ENCODE measurements around the gene CFAP69. TPM values are rescaled to one million over a fixed set of nuclear protein-coding genes. Genes with fewer than 3 reads are reported as not detected.
"Not testable (repeated sequence)": the region's sequence is repeated elsewhere in the genome, so short reads cannot be mapped to it uniquely, and the experiment has no call there.

Gene CFAP69
- total RNA-seq, 2 donors from 2014 or later: 3.8 to 14.0 TPM

DNA sequence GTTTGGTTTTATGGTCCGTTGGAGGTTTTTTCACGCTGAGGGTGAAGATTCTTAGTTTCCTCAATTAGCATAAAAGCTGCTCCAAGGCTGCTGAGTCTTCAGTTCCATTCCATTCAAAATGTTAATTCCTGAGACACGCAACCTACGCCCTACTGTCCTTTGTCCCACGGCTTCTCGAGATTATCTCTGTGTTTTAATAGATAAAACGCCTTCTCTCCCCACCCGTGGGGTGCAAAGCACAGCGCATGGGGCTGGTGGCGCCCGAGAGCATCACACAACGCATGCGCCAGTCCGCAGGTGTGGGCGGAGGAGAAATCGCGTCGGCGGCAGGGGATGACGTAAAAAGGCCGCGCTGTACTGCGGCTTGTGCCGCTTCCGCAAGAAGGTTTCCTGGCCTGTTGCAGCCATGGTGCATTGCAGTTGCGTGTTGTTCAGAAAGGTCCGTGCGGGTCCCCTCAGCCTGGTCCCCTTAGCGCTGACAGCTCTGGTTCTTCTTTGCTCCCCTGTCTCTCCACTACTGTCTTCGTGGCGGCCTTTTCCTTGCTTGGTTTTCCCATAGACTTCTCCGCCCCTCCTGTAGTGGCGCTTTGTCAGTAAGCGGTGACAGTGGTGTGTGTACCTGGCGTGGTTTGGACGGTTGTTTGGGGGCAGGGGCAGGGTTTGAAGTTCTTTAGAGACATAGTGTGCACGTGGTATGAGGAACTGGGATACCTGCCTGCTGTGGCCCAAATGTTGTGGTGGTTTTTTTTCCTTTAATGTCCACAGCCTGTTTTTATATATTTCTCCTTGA lies 101.6 kb downstream of the CFAP69 start, which contains the start of gene GTPBP10:
TSS of gene GTPBP10 (plus strand) at position 381 of the 790 bp plus-strand sequence. CDS start at position 407, 26 bp downstream.
- Histone ChIP-seq H3K4me3 (peak within 1 kb of the TSS; percentile 79), H3K27me3 (replicated peaks; ENCODE audit: insufficient read depth) (no peaks in the 10 kb centered on the region), H3K27ac (peak within 1 kb of the TSS; percentile 68 to 94), H3K9me3 (no peaks in the 10 kb centered on the region), H3K4me1 (ENCODE audit: control insufficient read depth in 1 of 2, low read depth in 2 of 2) (peaks cover 2 to 11% of the 10 kb centered on the region in 2 donors), H3K36me3 (no peaks in the 10 kb centered on the region)
- TF ChIP-seq, protein P1, sequence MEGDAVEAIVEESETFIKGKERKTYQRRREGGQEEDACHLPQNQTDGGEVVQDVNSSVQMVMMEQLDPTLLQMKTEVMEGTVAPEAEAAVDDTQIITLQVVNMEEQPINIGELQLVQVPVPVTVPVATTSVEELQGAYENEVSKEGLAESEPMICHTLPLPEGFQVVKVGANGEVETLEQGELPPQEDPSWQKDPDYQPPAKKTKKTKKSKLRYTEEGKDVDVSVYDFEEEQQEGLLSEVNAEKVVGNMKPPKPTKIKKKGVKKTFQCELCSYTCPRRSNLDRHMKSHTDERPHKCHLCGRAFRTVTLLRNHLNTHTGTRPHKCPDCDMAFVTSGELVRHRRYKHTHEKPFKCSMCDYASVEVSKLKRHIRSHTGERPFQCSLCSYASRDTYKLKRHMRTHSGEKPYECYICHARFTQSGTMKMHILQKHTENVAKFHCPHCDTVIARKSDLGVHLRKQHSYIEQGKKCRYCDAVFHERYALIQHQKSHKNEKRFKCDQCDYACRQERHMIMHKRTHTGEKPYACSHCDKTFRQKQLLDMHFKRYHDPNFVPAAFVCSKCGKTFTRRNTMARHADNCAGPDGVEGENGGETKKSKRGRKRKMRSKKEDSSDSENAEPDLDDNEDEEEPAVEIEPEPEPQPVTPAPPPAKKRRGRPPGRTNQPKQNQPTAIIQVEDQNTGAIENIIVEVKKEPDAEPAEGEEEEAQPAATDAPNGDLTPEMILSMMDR (IDR thresholded peaks at IDR 0.05): peak; percentile 73
- DNase-seq (ENCODE audit: low spot score): peak; percentile 66
- peak; percentile 96 for ATAC-seq (ENCODE audit: insufficient number of reproducible peaks, low FRiP score, low read depth)

DNA sequence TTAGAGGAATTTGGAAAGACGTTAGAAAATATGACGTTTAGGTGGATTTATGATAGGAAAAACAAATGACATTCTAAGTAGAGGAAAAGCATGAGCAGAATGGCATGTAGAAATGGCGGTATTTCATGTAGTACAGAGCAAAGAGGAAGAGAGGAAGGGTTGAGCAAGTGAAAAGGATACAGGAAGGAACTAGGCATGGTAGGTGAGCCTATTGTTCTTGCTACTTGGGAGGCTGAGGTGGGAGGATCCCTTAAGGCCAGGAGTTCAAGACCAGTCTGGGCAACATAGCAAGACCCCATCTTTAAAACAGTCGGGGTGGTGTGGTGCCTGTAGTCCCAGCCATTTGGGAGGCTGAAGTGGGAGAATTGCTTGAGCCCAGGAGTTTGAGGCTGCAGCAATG lies 102.8 kb downstream of the CFAP69 start:
- ATAC-seq (ENCODE audit: insufficient number of reproducible peaks, low FRiP score, low read depth) (no peak), DNase-seq (ENCODE audit: low spot score) (no peak)
- Histone ChIP-seq H3K36me3 (no peaks in the 10 kb centered on the region), H3K27ac (no peak overlapping the region), H3K4me3 (peak overlapping the region; percentile 79), H3K4me1 (ENCODE audit: control insufficient read depth in 1 of 2, low read depth in 2 of 2) (peaks cover 2 to 11% of the 10 kb centered on the region in 2 donors), H3K27me3 (replicated peaks; ENCODE audit: insufficient read depth) (no peaks in the 10 kb centered on the region), H3K9me3 (no peaks in the 10 kb centered on the region)
- TF ChIP-seq, protein P1 (IDR thresholded peaks at IDR 0.05): no peak

DNA sequence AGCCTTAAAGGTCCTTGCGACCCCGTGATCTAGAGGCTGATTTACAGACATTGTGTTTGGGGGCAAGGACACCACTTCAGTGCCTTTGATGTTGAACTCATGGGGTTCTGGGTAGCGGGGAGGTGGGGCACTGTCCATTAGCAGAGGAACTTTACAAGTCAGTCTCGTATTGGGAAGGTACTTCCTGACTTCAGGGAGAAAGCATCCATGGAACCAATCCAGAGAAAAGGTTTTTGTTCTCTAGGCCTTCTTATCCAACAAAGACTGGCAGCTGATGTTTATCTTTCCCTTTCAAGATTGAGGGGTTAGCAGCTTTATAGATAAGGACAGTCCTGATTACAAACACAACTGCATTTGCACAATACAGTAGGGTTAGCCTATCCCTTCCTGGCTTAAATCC lies 104.3 kb downstream of the CFAP69 start:
- DNase-seq (ENCODE audit: low spot score) (no peak), ATAC-seq (ENCODE audit: insufficient number of reproducible peaks, low FRiP score, low read depth) (no peak)
- Histone ChIP-seq H3K27me3 (replicated peaks; ENCODE audit: insufficient read depth) (no peaks in the 10 kb centered on the region), H3K4me3 (no peak overlapping the region), H3K9me3 (no peaks in the 10 kb centered on the region), H3K36me3 (no peaks in the 10 kb centered on the region), H3K27ac (no peak overlapping the region), H3K4me1 (ENCODE audit: control insufficient read depth in 1 of 2, low read depth in 2 of 2) (peaks cover 2 to 11% of the 10 kb centered on the region in 2 donors)
- TF ChIP-seq, protein P1 (IDR thresholded peaks at IDR 0.05): no peak

DNA sequence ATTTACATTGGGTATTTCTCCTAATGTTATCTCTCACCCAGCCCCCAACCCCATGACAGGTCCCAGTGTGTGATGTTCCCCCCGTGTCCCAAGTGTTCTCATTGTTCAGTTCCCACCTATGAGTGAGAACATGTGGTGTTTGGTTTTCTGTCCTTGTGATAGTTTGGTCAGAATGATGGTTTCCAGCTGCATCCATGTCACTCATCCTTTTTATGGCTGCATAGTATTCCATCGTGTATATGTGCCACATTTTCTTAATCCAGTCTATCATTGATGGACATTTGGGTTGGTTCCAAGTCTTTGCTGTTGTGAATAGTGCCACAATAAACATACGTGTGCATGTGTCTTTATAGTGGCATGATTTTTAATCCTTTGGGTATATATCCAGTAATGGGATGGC lies 105.1 kb downstream of the CFAP69 start:
- not testable (repeated sequence) for H3K36me3 ChIP-seq; ATAC-seq (ENCODE audit: insufficient number of reproducible peaks, low FRiP score, low read depth); H3K27me3 ChIP-seq (replicated peaks; ENCODE audit: insufficient read depth); H3K9me3 ChIP-seq; H3K27ac ChIP-seq; H3K4me3 ChIP-seq; DNase-seq (ENCODE audit: low spot score)
- H3K4me1 ChIP-seq (ENCODE audit: control insufficient read depth in 1 of 2, low read depth in 2 of 2): peaks cover 2 to 11% of the 10 kb centered on the region in 2 donors

DNA sequence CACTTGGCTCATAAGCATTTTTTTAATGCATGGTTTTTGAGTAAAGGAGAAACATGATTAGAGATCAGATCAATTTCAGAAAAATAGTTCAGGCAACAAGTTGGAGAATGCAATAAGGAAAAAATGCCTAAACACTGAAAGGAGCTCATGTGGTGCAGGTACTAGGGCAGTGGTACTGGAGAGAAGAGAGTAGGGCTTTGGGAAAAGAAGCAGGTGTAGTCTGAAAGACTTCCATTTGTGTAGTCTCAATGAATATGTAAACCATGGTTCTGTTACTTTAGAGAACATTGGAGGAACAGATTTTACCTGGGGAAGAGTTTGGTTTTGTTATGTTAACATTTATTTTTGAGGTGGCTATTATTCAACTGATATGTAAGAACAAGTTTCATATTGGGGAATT lies 107.0 kb downstream of the CFAP69 start:
- H3K27me3 ChIP-seq (replicated peaks; ENCODE audit: insufficient read depth): no peaks in the 10 kb centered on the region
- no peak overlapping the region for H3K27ac ChIP-seq
- peaks cover 2 to 10% of the 10 kb centered on the region in 2 donors for H3K4me1 ChIP-seq (ENCODE audit: control insufficient read depth in 1 of 2, low read depth in 2 of 2)
- TF ChIP-seq, protein P1 (IDR thresholded peaks at IDR 0.05): no peak
- no peak for ATAC-seq (ENCODE audit: insufficient number of reproducible peaks, low FRiP score, low read depth)
- no peaks in the 10 kb centered on the region for H3K9me3 ChIP-seq
- no peak for DNase-seq (ENCODE audit: low spot score)
- peaks cover 5% of the 10 kb centered on the region for H3K36me3 ChIP-seq
- H3K4me3 ChIP-seq: no peak overlapping the region

Other genes starting within 250 kb of the CFAP69 start
- gene STEAP1, start 90.7 kb upstream of the CFAP69 start, total RNA-seq: 10 to 100 TPM; 15.6 to 26.5 TPM
- gene STEAP2, start 33.4 kb upstream of the CFAP69 start, total RNA-seq: 10 to 100 TPM; 27.7 to 31.0 TPM
- gene FAM237B, start 76.1 kb downstream of the CFAP69 start, total RNA-seq: not detected
- gene GTPBP10, start 101.5 kb downstream of the CFAP69 start, total RNA-seq: 10 to 100 TPM in 1 of 2 donors, 1 to 10 TPM in 1; 7.4 to 16.2 TPM
- gene CLDN12, start 158.3 kb downstream of the CFAP69 start, total RNA-seq: 10 to 100 TPM; 24.1 to 30.5 TPM
- gene PTTG1IP2, start 224.5 kb downstream of the CFAP69 start, total RNA-seq: not detected